Spleen (tissue), 7 donors: ENCODE data around the gene ABCC5.

Experiments
- CTCF ChIP-seq, 11 experiments: fragments of 200-600 bp in 7 of 11; fragments of 450-650 bp in 4 of 11; sonication (generic) in 4 of 11; IDR thresholded peaks in 8 of 11; conservative IDR thresholded peaks in 3 of 11; 1 replicate in 7 of 11; 2 replicates in 4 of 11; pipeline versions ENCODE4 v1.4.0 to v1.8.0; 2016 to 2021; ENCODE audit warnings: antibody characterized with exemption in 11 of 11, inconsistent platforms in 4 of 11, mild to moderate bottlenecking in 1 of 11
- POLR2A ChIP-seq, 3 donors: fragments of 450-650 bp; IDR thresholded peaks; one replicate each; pipeline ENCODE4 v1.5.1; 2017; ENCODE audit warnings: antibody characterized with exemption in 3 of 3, mild to moderate bottlenecking in 1 of 3
- POLR2AphosphoS5 ChIP-seq, 3 donors: sonication (generic); formaldehyde crosslinking; IDR thresholded peaks; one replicate each; pipeline ENCODE4 v1.5.1; 2017; ENCODE audit warnings: antibody characterized with exemption in 3 of 3
- donor health status: DM: no; HTN: no; CAD: no; lungs with moderate emphysema.
- donor health status: DM: no; HTN: no; CAD: no.
- donor health status: DM: no; HTN: no; CAD: no.

DNA sequence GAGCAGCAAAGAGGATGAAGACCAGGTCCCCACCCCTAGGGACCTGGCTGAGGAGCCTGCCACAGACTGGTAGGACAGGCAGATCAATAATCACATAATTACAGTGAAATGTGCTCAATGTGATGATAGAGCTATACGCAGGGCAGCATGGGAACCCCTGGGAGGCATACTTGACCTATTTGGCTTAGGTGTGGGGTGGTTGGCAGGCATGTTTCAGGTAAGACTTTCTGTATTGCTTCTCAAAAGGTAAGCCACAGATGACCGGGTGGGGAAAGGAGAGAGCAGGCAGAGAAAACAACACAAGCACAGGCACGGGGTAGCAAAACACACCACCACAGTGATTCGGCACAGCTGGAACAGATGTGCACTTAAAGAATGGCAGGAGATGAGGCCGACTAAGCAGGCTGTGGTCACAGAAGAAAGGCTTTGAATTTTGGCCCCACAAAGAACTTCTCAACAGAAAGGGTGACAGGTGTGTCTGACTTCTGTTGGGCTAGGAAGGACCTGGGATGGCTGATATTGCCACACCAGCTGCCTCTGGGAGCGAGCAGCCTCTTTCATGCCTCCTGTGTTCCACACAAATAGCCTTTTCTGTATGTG, 64.1 kb downstream of the ABCC5 start:
- no peak for TF ChIP-seq CTCF (IDR thresholded peaks at IDR 0.05 in 8 of 11, conservative IDR thresholded peaks at IDR 0.05 in 3 of 11)
- TF ChIP-seq POLR2A (IDR thresholded peaks at IDR 0.05) = no peak
- TF ChIP-seq POLR2AphosphoS5 (IDR thresholded peaks at IDR 0.05) = no peak
